KMS-11 (cell line): ENCODE data around the gene ZSCAN31.

Source experiments
- H2AFZ ChIP-seq: fragments of 200-600 bp; sonication (generic); 2 replicates; pipeline ENCODE4 v1.6.1; 2016; ENCODE audit warnings: antibody characterized with exemption, mixed run types, low read depth
- H3K27ac ChIP-seq: fragments of 200-600 bp; sonication (generic); 2 replicates; pipeline ENCODE4 v1.6.1; 2016; ENCODE audit warnings: mild to moderate bottlenecking, mixed run types
- H3K27me3 ChIP-seq: fragments of 200-600 bp; sonication (generic); 2 replicates; pipeline ENCODE4 v1.6.1; 2017; ENCODE audit warnings: mild to moderate bottlenecking, low read depth, mixed run types, moderate library complexity; ENCODE audit not compliant: insufficient read depth
- H3K36me3 ChIP-seq: fragments of 200-600 bp; sonication (generic); 2 replicates; pipeline ENCODE4 v1.6.1; 2017; ENCODE audit warnings: mild to moderate bottlenecking, mixed run types; ENCODE audit not compliant: insufficient read depth
- H3K4me1 ChIP-seq: fragments of 200-600 bp; sonication (generic); 2 replicates; pipeline ENCODE4 v1.6.1; 2016; ENCODE audit warnings: mild to moderate bottlenecking, low read depth, mixed run types; ENCODE audit not compliant: poor library complexity, severe bottlenecking
- H3K4me2 ChIP-seq: fragments of 200-600 bp; sonication (generic); 2 replicates; pipeline ENCODE4 v1.7.0; 2016; ENCODE audit warnings: mild to moderate bottlenecking, mixed run types
- H3K4me3 ChIP-seq: fragments of 200-600 bp; sonication (generic); IDR thresholded peaks from 2 replicates; pipeline ENCODE4 v1.6.1; 2017; ENCODE audit warnings: low read depth, low read length, mixed read lengths; ENCODE audit not compliant: insufficient read depth
- H3K79me2 ChIP-seq: fragments of 200-600 bp; sonication (generic); 2 replicates; pipeline ENCODE4 v1.6.1; 2016; ENCODE audit warnings: low read depth, mixed run types; ENCODE audit not compliant: insufficient read depth
- H3K9ac ChIP-seq: fragments of 200-600 bp; sonication (generic); 2 replicates; pipeline ENCODE4 v1.6.1; 2016; ENCODE audit warnings: mild to moderate bottlenecking, mixed run types
- H4K20me1 ChIP-seq: fragments of 200-600 bp; sonication (generic); 2 replicates; pipeline ENCODE4 v1.6.1; 2016; ENCODE audit warnings: mild to moderate bottlenecking, mixed run types; ENCODE audit not compliant: insufficient read depth
- CTCF ChIP-seq: fragments of 200-600 bp; sonication (generic); conservative IDR thresholded peaks from 2 replicates; pipeline ENCODE4 v1.6.1; 2017; ENCODE audit warnings: low read depth, mild to moderate bottlenecking, antibody characterized with exemption, low read length, moderate library complexity, mixed read lengths

Gene ZSCAN31

GRCh38 chr6:28333599-28334018, 2.3 kb downstream of the ZSCAN31 start:
- TF ChIP-seq CTCF: no peak
- Histone ChIP-seq H3K79me2 (no peaks in the 10 kb centered on the region), H3K9ac (no peak overlapping the region), H4K20me1 (no peaks in the 10 kb centered on the region), H3K4me1 (peaks cover 6% of the 10 kb centered on the region), H3K4me3 (no peak overlapping the region), H3K36me3 (no peaks in the 10 kb centered on the region), H3K27ac (no peak overlapping the region), H3K4me2 (no peak overlapping the region), H3K27me3 (no peaks in the 10 kb centered on the region), H2AFZ (no peak overlapping the region)

- Histone ChIP-seq H3K4me1 (peaks cover 6% of the 10 kb centered on the region), H3K27me3 (no peaks in the 10 kb centered on the region), H3K9ac (no peak overlapping the region), H4K20me1 (no peaks in the 10 kb centered on the region), H2AFZ (no peak overlapping the region), H3K36me3 (no peaks in the 10 kb centered on the region), H3K4me2 (no peak overlapping the region), H3K27ac (no peak overlapping the region), H3K79me2 (no peaks in the 10 kb centered on the region), H3K4me3 (no peak overlapping the region)
- no peak for TF ChIP-seq CTCF
Observed at GRCh38 chr6:28333047-28333446, 2.9 kb downstream of the ZSCAN31 start.

GRCh38 chr6:28330041-28330440, 5.9 kb downstream of the ZSCAN31 start:
- H4K20me1 ChIP-seq: no peaks in the 10 kb centered on the region
- no peaks in the 10 kb centered on the region for H3K4me1 ChIP-seq
- H3K4me2 ChIP-seq: no peak overlapping the region
- no peaks in the 10 kb centered on the region for H3K27me3 ChIP-seq
- H3K36me3 ChIP-seq: no peaks in the 10 kb centered on the region
- H2AFZ ChIP-seq: no peak overlapping the region
- no peaks in the 10 kb centered on the region for H3K79me2 ChIP-seq
- H3K4me3 ChIP-seq: no peak overlapping the region
- TF ChIP-seq CTCF: no peak
- H3K27ac ChIP-seq: no peak overlapping the region
- no peak overlapping the region for H3K9ac ChIP-seq

- Histone ChIP-seq H3K79me2 (no peaks in the 10 kb centered on the region), H4K20me1 (no peaks in the 10 kb centered on the region), H3K27me3 (no peaks in the 10 kb centered on the region), H3K9ac (no peak overlapping the region), H3K4me3 (no peak overlapping the region), H3K27ac (no peak overlapping the region), H2AFZ (no peak overlapping the region), H3K4me1 (no peaks in the 10 kb centered on the region), H3K4me2 (no peak overlapping the region), H3K36me3 (no peaks in the 10 kb centered on the region)
- TF ChIP-seq CTCF: no peak
Observed at GRCh38 chr6:28326371-28326948, 9.5 kb downstream of the ZSCAN31 start.
